Endodermal cell (in vitro differentiated cells): Measurements from ENCODE around the gene SNX30. TPM values are rescaled to one million over a fixed set of nuclear protein-coding genes. Genes with fewer than 3 reads are reported as not detected.

Experiments
- DNase-seq: peaks from one replicate; pipeline ENCODE4 v3.0.0-alpha.2; 2017
- H3K27ac ChIP-seq: 2 replicates; pipeline ENCODE4 v1.5.1; 2013; ENCODE audit warnings: mild to moderate bottlenecking, low read depth, low read length, moderate library complexity
- H3K27me3 ChIP-seq: 2 replicates; pipeline ENCODE4 v1.6.1; 2013; ENCODE audit warnings: mild to moderate bottlenecking, low read length, moderate library complexity; ENCODE audit not compliant: insufficient read depth, control insufficient read depth, poor library complexity, severe bottlenecking
- H3K36me3 ChIP-seq: 2 replicates; pipeline ENCODE4 v1.7.0; 2013; ENCODE audit warnings: mild to moderate bottlenecking, low read length, moderate library complexity; ENCODE audit not compliant: control insufficient read depth, insufficient read depth
- H3K4me1 ChIP-seq: one replicate; pipeline ENCODE4 v1.7.0; 2013; ENCODE audit warnings: low read length; ENCODE audit not compliant: control insufficient read depth, insufficient read depth
- H3K4me3 ChIP-seq: 2 replicates; pipeline ENCODE4 v1.5.1; 2013; ENCODE audit warnings: mild to moderate bottlenecking, low read length, moderate library complexity
- H3K9ac ChIP-seq: 2 replicates; pipeline ENCODE4 v1.6.1; 2013; ENCODE audit warnings: mild to moderate bottlenecking, low read length, moderate library complexity; ENCODE audit not compliant: poor library complexity, severe bottlenecking; ENCODE audit errors: extremely low read depth
- H3K9me3 ChIP-seq: 2 replicates; pipeline ENCODE4 v1.6.1; 2013; ENCODE audit warnings: mild to moderate bottlenecking, low read length, moderate library complexity; ENCODE audit not compliant: control insufficient read depth
- H3K27ac Mint-ChIP-seq: 2 replicates; pipeline ENCODE4 v1.8.0; 2020; ENCODE audit warnings: mixed read lengths
- H3K27me3 Mint-ChIP-seq: 2 replicates; pipeline ENCODE4 v1.8.0; 2021; ENCODE audit warnings: mild to moderate bottlenecking, mixed read lengths; ENCODE audit not compliant: insufficient read depth
- H3K36me3 Mint-ChIP-seq: 2 replicates; pipeline ENCODE4 v1.8.0; 2020; ENCODE audit warnings: low read depth, mixed read lengths
- H3K4me1 Mint-ChIP-seq: 2 replicates; pipeline ENCODE4 v1.8.0; 2020; ENCODE audit warnings: mixed read lengths
- H3K4me3 Mint-ChIP-seq: 2 replicates; pipeline ENCODE4 v1.8.0; 2020; ENCODE audit warnings: mild to moderate bottlenecking, moderate library complexity, mixed read lengths
- H3K9me3 Mint-ChIP-seq: 2 replicates; pipeline ENCODE4 v1.8.0; 2020; ENCODE audit warnings: mild to moderate bottlenecking, mixed read lengths
- CTCF ChIP-seq: fragments of 200-600 bp; sonication (generic); conservative IDR thresholded peaks from 2 replicates; pipeline ENCODE4 v1.5.0; 2021; ENCODE audit warnings: antibody characterized with exemption, mild to moderate bottlenecking
- WGBS, 2 experiments: methylation state at CpG; one replicate each; pipeline versions ENCODE4 v1.1.5 to v1.1.7; 2013; ENCODE audit warnings: missing lambda C conversion rate in 2 of 2, mixed read lengths in 1 of 2; ENCODE audit not compliant: insufficient coverage in 1 of 2, insufficient read length in 1 of 2; 5-methylcytosine and 5-hydroxymethylcytosine counted together
- total RNA-seq, 2 donors: library from RNA; stranded (reverse); fragmentation: NEBNext Ultra II Directional in 1 of 2; extraction: Animal tissue kit (Norgen Biotek cat#: 25700) in 1 of 2; gene quantifications; 2 replicates in 1 of 2; 3 replicates in 1 of 2; pipeline ENCODE4 v1.2.1, GENCODE V29; 2021

The SNX30 gene
- total RNA-seq, 2 donors from 2014 or later: 11.8 to 14.8 TPM

DNA sequence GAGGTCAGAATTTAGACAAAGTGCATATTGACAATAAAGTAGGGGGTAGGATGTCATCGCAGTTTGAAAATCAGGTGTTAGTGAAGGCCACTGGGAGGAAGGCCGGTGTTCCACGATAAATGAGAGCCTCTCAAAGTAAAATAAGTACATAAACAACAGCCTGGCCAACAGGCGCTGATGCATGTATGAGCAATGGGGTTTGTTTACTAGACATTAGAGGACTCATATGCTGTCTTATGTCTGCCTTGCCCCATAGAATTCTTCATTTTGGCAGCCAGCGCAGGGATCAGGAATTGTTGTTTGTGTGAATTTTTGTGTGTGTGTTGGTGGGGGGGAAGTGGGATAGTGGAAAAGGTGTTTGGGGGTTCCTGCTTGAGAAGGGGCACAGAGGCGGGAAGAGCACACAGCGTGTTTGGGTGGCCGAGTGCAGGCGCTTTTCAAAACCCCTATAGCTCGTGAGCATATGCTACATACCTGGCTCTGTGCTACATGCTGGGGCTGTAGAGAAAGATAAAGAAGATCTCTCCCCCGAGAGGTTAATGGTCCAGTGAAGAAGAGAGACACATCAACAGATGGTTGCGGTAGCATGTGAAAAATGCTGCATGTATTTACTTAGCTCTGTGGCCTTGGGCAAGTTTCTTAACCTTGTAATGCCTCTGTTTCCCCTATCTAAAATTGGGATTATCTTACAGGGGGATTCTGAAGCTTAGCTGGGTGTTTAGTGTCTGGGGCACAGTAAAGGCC lies 11.5 kb downstream of the SNX30 start:
- no peak overlapping the region for H3K4me3 Mint-ChIP-seq
- WGBS, 2 experiments: 89 to 98% methylated on average over 6 to 12 of the region's 12 CpGs
- Histone ChIP-seq H3K27ac (no peak overlapping the region), H3K9me3 (peaks cover 10% of the 10 kb centered on the region), H3K9ac (no peak overlapping the region), H3K27me3 (no peaks in the 10 kb centered on the region), H3K4me3 (no peak overlapping the region), H3K4me1 (peaks cover 3% of the 10 kb centered on the region), H3K36me3 (no peaks in the 10 kb centered on the region)
- H3K36me3 Mint-ChIP-seq: peaks cover 2% of the 10 kb centered on the region
- DNase-seq: no peak
- H3K9me3 Mint-ChIP-seq: peaks cover 7% of the 10 kb centered on the region
- H3K27ac Mint-ChIP-seq: no peak overlapping the region
- no peak for TF ChIP-seq CTCF
- no peaks in the 10 kb centered on the region for H3K27me3 Mint-ChIP-seq
- H3K4me1 Mint-ChIP-seq: peaks cover 22% of the 10 kb centered on the region

DNA sequence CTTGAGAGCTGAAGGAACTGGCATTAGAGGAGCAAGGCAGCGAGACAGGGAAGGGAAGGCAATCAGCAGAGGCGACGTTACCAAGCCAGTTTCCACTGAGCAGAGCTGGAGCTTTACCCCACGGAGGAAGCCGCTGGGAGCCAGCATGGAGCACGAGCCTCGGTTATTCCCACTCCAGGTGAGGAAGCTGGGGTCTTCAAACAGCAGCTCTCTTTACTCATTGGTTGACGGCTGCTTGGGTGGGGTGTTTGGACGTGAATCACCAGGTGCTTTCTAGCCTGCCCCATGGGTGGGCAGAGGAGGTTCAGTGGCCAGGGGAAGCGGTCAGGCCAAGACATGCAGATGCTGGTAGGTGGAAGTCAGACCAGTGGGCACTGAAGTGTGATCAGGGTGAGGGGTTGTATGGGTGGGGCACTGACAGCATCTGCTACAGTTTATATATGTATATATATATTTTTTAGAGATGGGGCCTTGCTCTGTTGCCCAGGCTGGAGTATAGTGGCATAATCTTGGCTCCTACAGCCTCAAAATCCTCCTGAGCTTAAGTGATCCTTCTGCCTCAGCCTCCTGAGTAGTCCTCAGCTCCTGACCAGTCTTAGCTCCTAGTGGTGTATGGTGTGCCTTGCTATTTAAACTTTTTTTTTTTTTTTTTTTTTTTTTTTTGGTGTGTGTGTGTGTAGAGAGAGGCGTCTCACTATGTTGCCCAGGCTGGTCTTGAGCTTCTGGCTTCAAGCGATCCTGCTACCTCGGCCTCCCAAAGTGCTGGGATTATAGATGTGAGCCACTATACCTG lies 12.4 kb downstream of the SNX30 start:
- H3K36me3 Mint-ChIP-seq: peaks cover 4% of the 10 kb centered on the region
- DNase-seq: no peak
- H3K4me3 ChIP-seq: no peak overlapping the region
- no peaks in the 10 kb centered on the region for H3K36me3 ChIP-seq
- WGBS, 2 experiments: 90 to 94% methylated on average over 9 to 13 of the region's 13 CpGs
- no peak overlapping the region for H3K27ac Mint-ChIP-seq
- no peak overlapping the region for H3K27ac ChIP-seq
- H3K27me3 Mint-ChIP-seq: no peaks in the 10 kb centered on the region
- H3K4me3 Mint-ChIP-seq: no peak overlapping the region
- no peak overlapping the region for H3K9ac ChIP-seq
- no peaks in the 10 kb centered on the region for H3K27me3 ChIP-seq
- H3K4me1 Mint-ChIP-seq: peaks cover 22% of the 10 kb centered on the region
- peaks cover 10% of the 10 kb centered on the region for H3K9me3 ChIP-seq
- peaks cover 3% of the 10 kb centered on the region for H3K4me1 ChIP-seq
- peak; percentile 19 for TF ChIP-seq CTCF
- H3K9me3 Mint-ChIP-seq: peaks cover 7% of the 10 kb centered on the region

- no peak overlapping the region for H3K27ac ChIP-seq
- Mint-ChIP-seq H3K4me3 (no peak overlapping the region), H3K9me3 (peaks cover 7% of the 10 kb centered on the region), H3K36me3 (peaks cover 7% of the 10 kb centered on the region), H3K4me1 (peaks cover 24% of the 10 kb centered on the region), H3K27me3 (no peaks in the 10 kb centered on the region), H3K27ac (no peak overlapping the region)
- H3K9me3 ChIP-seq: peaks cover 10% of the 10 kb centered on the region
- no peaks in the 10 kb centered on the region for H3K36me3 ChIP-seq
- DNase-seq: no peak
- H3K4me1 ChIP-seq: peaks cover 3% of the 10 kb centered on the region
- no peak for TF ChIP-seq CTCF
- no peak overlapping the region for H3K9ac ChIP-seq
- H3K27me3 ChIP-seq: no peaks in the 10 kb centered on the region
- WGBS, 2 experiments: 78 to 89% methylated on average over 3 to 5 of the region's 5 CpGs
- H3K4me3 ChIP-seq: no peak overlapping the region
Observed at GRCh38 chr9:112764344-112764743, 13.8 kb downstream of the SNX30 start.
